Daoy (cell line): Measurements from ENCODE around the gene NTRK1. TPM values are rescaled to one million over a fixed set of nuclear protein-coding genes. Genes with fewer than 3 reads are reported as not detected.

Experiments
- total RNA-seq: library from RNA; depleted of rRNA; stranded (reverse); fragments of >200 nt; shearing (Covaris generic); gene quantifications from 2 replicates; pipeline ENCODE4 v1.2.3, GENCODE V29; 2014; rRNA removed

The NTRK1 gene
- total RNA-seq, 1 experiment from 2014 or later = 0.40 TPM

Other genes with a start within 250 kb of the NTRK1 start
- gene HAPLN2, start 241.4 kb upstream of the NTRK1 start, total RNA-seq = 0.23 TPM in 1 of 2 replicates, not detected in the other
- gene BCAN, start 218.7 kb upstream of the NTRK1 start, total RNA-seq = not detected in 2 replicates
- gene NES, start 183.5 kb upstream of the NTRK1 start, total RNA-seq = 0.51 and 0.89 TPM in 2 replicates
- gene CRABP2, start 155.3 kb upstream of the NTRK1 start, total RNA-seq = 21.4 and 36.0 TPM in 2 replicates
- 7.9 and 11.9 TPM in 2 replicates for gene METTL25B, start 132.4 kb upstream of the NTRK1 start, total RNA-seq
- 31.7 and 59.8 TPM in 2 replicates for gene ISG20L2, start 132.1 kb upstream of the NTRK1 start, total RNA-seq
- 144 and 148 TPM in 2 replicates for gene MRPL24, start 119.8 kb upstream of the NTRK1 start, total RNA-seq
- 484 and 537 TPM in 2 replicates for gene HDGF, start 109.2 kb upstream of the NTRK1 start, total RNA-seq
- gene PRCC, start 93.3 kb upstream of the NTRK1 start, total RNA-seq = 43.7 and 44.6 TPM in 2 replicates
- gene SH2D2A, start 44.0 kb upstream of the NTRK1 start, total RNA-seq = 0.51 and 0.57 TPM in 2 replicates
- gene INSRR, start 1.7 kb upstream of the NTRK1 start, total RNA-seq = not detected in 2 replicates
- gene PEAR1, start 32.9 kb downstream of the NTRK1 start, total RNA-seq = 0.06 TPM in 1 of 2 replicates, not detected in the other
- not detected in 2 replicates for gene LRRC71, start 59.8 kb downstream of the NTRK1 start, total RNA-seq
- 12.6 and 16.3 TPM in 2 replicates for gene ARHGEF11, start 184.9 kb downstream of the NTRK1 start, total RNA-seq
- gene ETV3L, start 238.9 kb downstream of the NTRK1 start, total RNA-seq = not detected in 2 replicates